ENCODE data around the gene MFSD6. TPM values are rescaled to one million over a fixed set of nuclear protein-coding genes. Genes with fewer than 3 reads are reported as not detected.
A peak's percentile ranks its signal among the peaks of the same experiment; 100 is the strongest.

The MFSD6 gene
- total and polyA plus RNA-seq, 10 donors, result 5.0 to 130 (median 46.9) TPM

GRCh38 chr2:190534310-190535120, 126.4 kb downstream of the MFSD6 start, which contains the start of gene NEMP2:
TSS of gene NEMP2 (minus strand) at chr2:190534722. CDS start at chr2:190534655, 67 bp downstream.
- intact Hi-C loops (cut with DNase I; ENCODE audit: low total_unique reads), result loop anchor here (10.0 kb wide), 1 partner anchor 110 kb away; the partner anchor contains the start of gene NAB1
- peaks cover 3 to 64% (median 32%) of the 10 kb centered on the region in 6 donors for H3K4me1 ChIP-seq
- H3K36me3 ChIP-seq, result no peaks in the 10 kb centered on the region
- DNase-seq, result peak; percentile 97
- no peaks in the 10 kb centered on the region for H3K27me3 ChIP-seq (replicated peaks in 1 of 7)
- peak within 1 kb of the TSS; percentile 61 to 82 (median 74) for H3K4me3 ChIP-seq
- peak; percentile 90 to 94 (median 93) for TF ChIP-seq POLR2AphosphoS5 (IDR thresholded peaks at IDR 0.05)
- peak in 3 of 11 experiments; percentile 10 to 30 (median 14) for TF ChIP-seq CTCF (IDR thresholded peaks at IDR 0.05 in 8 of 11, conservative IDR thresholded peaks at IDR 0.05 in 3 of 11)
- TF ChIP-seq POLR2A (IDR thresholded peaks at IDR 0.05), result peak in 2 of 3 donors; percentile 29 to 78
- H3K27ac ChIP-seq, result peak within 1 kb of the TSS; percentile 93 to 98 (median 98)
- 0% methylated on average over 17 to 92 of the region's 92 CpGs for WGBS, 5 donors
- peaks cover under 1 to 32% (median 28%) of the 10 kb centered on the region in 8 donors for H3K9me3 ChIP-seq

- intact Hi-C loops (cut with DNase I; ENCODE audit: low total_unique reads), result loop anchor here (10.0 kb wide), 1 partner anchor 110 kb away; the partner anchor contains the start of gene NAB1
Observed at GRCh38 chr2:190535121-190535439, 126.9 kb downstream of the MFSD6 start.

GRCh38 chr2:190535586-190535985, 127.4 kb downstream of the MFSD6 start:
- peak overlapping the region in 7 of 8 donors; percentile 93 to 98 (median 98) for H3K27ac ChIP-seq
- whole genome bisulfite sequencing, 5 donors, result 63 to 70% (median 66%) methylated on average over 1 of the region's 1 CpG
- peaks cover 7 to 43% (median 39%) of the 10 kb centered on the region in 8 donors for H3K9me3 ChIP-seq
- TF ChIP-seq CTCF (IDR thresholded peaks at IDR 0.05 in 8 of 11, conservative IDR thresholded peaks at IDR 0.05 in 3 of 11) (no peak), POLR2AphosphoS5 (IDR thresholded peaks at IDR 0.05) (no peak), POLR2A (IDR thresholded peaks at IDR 0.05) (no peak)
- H3K27me3 ChIP-seq (replicated peaks in 1 of 7), result no peaks in the 10 kb centered on the region
- no peaks in the 10 kb centered on the region for H3K36me3 ChIP-seq
- peaks cover 3 to 53% (median 25%) of the 10 kb centered on the region in 6 donors for H3K4me1 ChIP-seq
- H3K4me3 ChIP-seq, result peak overlapping the region in 6 of 8 donors; percentile 61 to 82 (median 74)
- DNase-seq, result no peak
- intact Hi-C loops (cut with DNase I; ENCODE audit: low total_unique reads), result loop anchor here (10.0 kb wide), 1 partner anchor 109 kb away; the partner anchor contains the start of gene NAB1

More at GRCh38 chr2:190535121-190535439, 126.9 kb downstream of the MFSD6 start:
- H3K4me1 ChIP-seq, result peaks cover 3 to 58% (median 29%) of the 10 kb centered on the region in 6 donors
- H3K36me3 ChIP-seq, result no peaks in the 10 kb centered on the region
- no peaks in the 10 kb centered on the region for H3K27me3 ChIP-seq (replicated peaks in 1 of 7)
- peaks cover 5 to 38% (median 34%) of the 10 kb centered on the region in 8 donors for H3K9me3 ChIP-seq
- WGBS, 5 donors, result 2 to 6% (median 5%) methylated on average over 7 of the region's 7 CpGs
- DNase-seq, result no peak
- H3K4me3 ChIP-seq, result peak overlapping the region; percentile 61 to 82 (median 74)
- TF ChIP-seq POLR2AphosphoS5 (IDR thresholded peaks at IDR 0.05) (no peak), POLR2A (IDR thresholded peaks at IDR 0.05) (no peak), CTCF (IDR thresholded peaks at IDR 0.05 in 8 of 11, conservative IDR thresholded peaks at IDR 0.05 in 3 of 11) (no peak)
- H3K27ac ChIP-seq, result peak overlapping the region; percentile 93 to 98 (median 98)

GRCh38 chr2:190537765-190538164, 129.6 kb downstream of the MFSD6 start:
- no peak for TF ChIP-seq POLR2AphosphoS5 (IDR thresholded peaks at IDR 0.05)
- TF ChIP-seq CTCF (IDR thresholded peaks at IDR 0.05 in 8 of 11, conservative IDR thresholded peaks at IDR 0.05 in 3 of 11), result no peak
- no peak for TF ChIP-seq POLR2A (IDR thresholded peaks at IDR 0.05)
- Histone ChIP-seq H3K27me3 (replicated peaks in 1 of 7) (no peaks in the 10 kb centered on the region), H3K4me3 (no peak overlapping the region), H3K4me1 (peaks cover 3 to 31% (median 18%) of the 10 kb centered on the region in 6 donors), H3K9me3 (peaks cover 8 to 65% (median 59%) of the 10 kb centered on the region in 8 donors), H3K27ac (no peak overlapping the region), H3K36me3 (no peaks in the 10 kb centered on the region)
- intact Hi-C loops (cut with DNase I; ENCODE audit: low total_unique reads), result loop anchor here (10.0 kb wide), 1 partner anchor 107 kb away; the partner anchor contains the start of gene NAB1
- DNase-seq, result no peak
- WGBS, 5 donors, result 83 to 97% (median 94%) methylated on average over 1 of the region's 1 CpG
